H1 (cell line): Measurements from ENCODE around the gene THSD1. TPM values are rescaled to one million over a fixed set of nuclear protein-coding genes. Genes with fewer than 3 reads are reported as not detected.

Experiments
- BRCA1 ChIP-seq: IDR thresholded peaks from 2 replicates; pipeline ENCODE4 v1.6.1; 2012; ENCODE audit warnings: low read depth, low read length, improper control_type of control experiment
- CHD2 ChIP-seq: IDR thresholded peaks from 2 replicates; pipeline ENCODE4 v1.6.1; 2012; ENCODE audit warnings: low read length, improper control_type of control experiment
- CHD7 ChIP-seq: fragments of 300-600 bp; sonication (generic); IDR thresholded peaks from 2 replicates; pipeline ENCODE4 v1.7.1; 2012; ENCODE audit warnings: low read length, moderate library complexity, mild to moderate bottlenecking, inconsistent platforms; ENCODE audit not compliant: insufficient replicate concordance
- EP300 ChIP-seq, 2 experiments: IDR thresholded peaks; 1 replicate in 1 of 2; 2 replicates in 1 of 2; pipeline ENCODE4 v1.6.1; 2011 to 2012; ENCODE audit warnings: low read depth in 2 of 2, low read length in 2 of 2, mild to moderate bottlenecking in 2 of 2, borderline replicate concordance in 1 of 2, inconsistent platforms in 1 of 2, moderate library complexity in 1 of 2
- FOSL1 ChIP-seq: IDR thresholded peaks from 2 replicates; pipeline ENCODE4 v1.6.1; 2011; ENCODE audit warnings: mild to moderate bottlenecking, low read depth, low read length, moderate library complexity; ENCODE audit not compliant: insufficient read depth
- KDM4A ChIP-seq: IDR thresholded peaks from one replicate; pipeline ENCODE4 v1.7.1; 2012; ENCODE audit warnings: low read depth, mild to moderate bottlenecking, moderate library complexity, low read length, inconsistent platforms; ENCODE audit not compliant: severe bottlenecking
- KDM5A ChIP-seq: fragments of 200-600 bp; IDR thresholded peaks from 2 replicates; pipeline ENCODE4 v1.7.1; 2012; ENCODE audit warnings: mild to moderate bottlenecking, low read length, inconsistent platforms, mixed read lengths
- RNF2 ChIP-seq: fragments of 200-900, 300-1000 bp; sonication (generic); IDR thresholded peaks from 2 replicates; pipeline ENCODE4 v1.7.1; 2016; ENCODE audit warnings: borderline replicate concordance, low read depth, mild to moderate bottlenecking, antibody characterized with exemption, low read length; ENCODE audit not compliant: poor library complexity, severe bottlenecking; ENCODE audit errors: missing control alignments
- RXRA ChIP-seq: IDR thresholded peaks from 2 replicates; pipeline ENCODE4 v1.6.1; 2011; ENCODE audit warnings: low read depth, mild to moderate bottlenecking, low read length, moderate library complexity; ENCODE audit not compliant: insufficient read depth
- SP4 ChIP-seq: IDR thresholded peaks from 2 replicates; pipeline ENCODE4 v1.6.1; 2012; ENCODE audit warnings: low read length, inconsistent platforms
- polyA plus RNA-seq, 7 experiments: library from polyadenylated mRNA; depleted of rRNA in 3 of 7; stranded (reverse) in 5 of 7; unstranded in 2 of 7; fragments of >200 nt in 5 of 7; fragments of 200-250 nt in 2 of 7; gene quantifications; 1 replicate in 5 of 7; 2 replicates in 1 of 7; 4 replicates in 1 of 7; pipeline versions ENCODE4 v1.2.1 to v1.2.3, GENCODE V29; 2011 to 2013; ENCODE audit warnings: missing spikeins in 2 of 7, mixed read lengths in 2 of 7
- total RNA-seq: library from RNA; stranded (reverse); fragmentation: NEBNext Ultra II Directional; extraction: Animal tissue kit (Norgen Biotek cat#: 25700); gene quantifications from 2 replicates; pipeline ENCODE4 v1.2.1, GENCODE V29; 2021

The THSD1 gene
- total and polyA plus RNA-seq, 2 of the 8 experiments (the other 6 are each of a cell fraction or from before 2014, with no cell fraction given), result 0.17 to 0.35 TPM

GRCh38 chr13:52414051-52414450 is 8.1 kb upstream of the THSD1 start (continued):
- TF ChIP-seq CHD7, result no peak
- TF ChIP-seq EP300 (IDR thresholded peaks at IDR 0.05; ENCODE audit: borderline replicate concordance in 1 of 2, low read depth in 2 of 2, low read length in 2 of 2), result no peak
- TF ChIP-seq CHD2, result no peak
- no peak for TF ChIP-seq RXRA
- no peak for TF ChIP-seq RNF2
- TF ChIP-seq SP4, result no peak
- no peak for TF ChIP-seq BRCA1
- no peak for TF ChIP-seq FOSL1
- no peak for TF ChIP-seq KDM4A
- no peak for TF ChIP-seq KDM5A
